Prostate gland (tissue), 2 donors: ENCODE results near the gene CNRIP1.

Source experiments
- POLR2AphosphoS5 ChIP-seq: sonication (generic); formaldehyde crosslinking; IDR thresholded peaks from one replicate; pipeline ENCODE4 v1.6.1; 2017; ENCODE audit warnings: antibody characterized with exemption
- TF ChIP-seq, protein P1 (sequence below), 4 experiments: fragments of 200-600 bp in 2 of 4; fragments of 450-650 bp in 2 of 4; sonication (generic) in 2 of 4; IDR thresholded peaks; 1 replicate in 3 of 4; 2 replicates in 1 of 4; pipeline ENCODE4 v1.5.1; 2016 to 2019; ENCODE audit warnings: antibody characterized with exemption in 4 of 4, mild to moderate bottlenecking in 2 of 4, moderate library complexity in 2 of 4

- peak; percentile 76 for TF ChIP-seq POLR2AphosphoS5
- TF ChIP-seq, protein P1, sequence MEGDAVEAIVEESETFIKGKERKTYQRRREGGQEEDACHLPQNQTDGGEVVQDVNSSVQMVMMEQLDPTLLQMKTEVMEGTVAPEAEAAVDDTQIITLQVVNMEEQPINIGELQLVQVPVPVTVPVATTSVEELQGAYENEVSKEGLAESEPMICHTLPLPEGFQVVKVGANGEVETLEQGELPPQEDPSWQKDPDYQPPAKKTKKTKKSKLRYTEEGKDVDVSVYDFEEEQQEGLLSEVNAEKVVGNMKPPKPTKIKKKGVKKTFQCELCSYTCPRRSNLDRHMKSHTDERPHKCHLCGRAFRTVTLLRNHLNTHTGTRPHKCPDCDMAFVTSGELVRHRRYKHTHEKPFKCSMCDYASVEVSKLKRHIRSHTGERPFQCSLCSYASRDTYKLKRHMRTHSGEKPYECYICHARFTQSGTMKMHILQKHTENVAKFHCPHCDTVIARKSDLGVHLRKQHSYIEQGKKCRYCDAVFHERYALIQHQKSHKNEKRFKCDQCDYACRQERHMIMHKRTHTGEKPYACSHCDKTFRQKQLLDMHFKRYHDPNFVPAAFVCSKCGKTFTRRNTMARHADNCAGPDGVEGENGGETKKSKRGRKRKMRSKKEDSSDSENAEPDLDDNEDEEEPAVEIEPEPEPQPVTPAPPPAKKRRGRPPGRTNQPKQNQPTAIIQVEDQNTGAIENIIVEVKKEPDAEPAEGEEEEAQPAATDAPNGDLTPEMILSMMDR (IDR thresholded peaks at IDR 0.05) = no peak
Observed at GRCh38 chr2:68287580-68288441, 31.9 kb downstream of the CNRIP1 start.
